Left renal cortex interstitium (tissue), 4 donors: ENCODE data around the gene RUVBL1. TPM values are rescaled to one million over a fixed set of nuclear protein-coding genes. Genes with fewer than 3 reads are reported as not detected.
A peak's percentile ranks its signal among the peaks of the same experiment; 100 is the strongest.

Source experiments
- DNase-seq, 4 donors: peaks; one replicate each; pipeline ENCODE4 v3.0.0-alpha.2; 2013; ENCODE audit warnings: low read depth in 4 of 4, low spot score in 2 of 4, missing footprints in 1 of 4
- polyA plus RNA-seq, 4 donors: library from polyadenylated mRNA; unstranded; fragments of 120-200 nt; gene quantifications; one replicate each; pipeline ENCODE4 v1.2.1, GENCODE V29; 2013; ENCODE audit not compliant: insufficient read length in 4 of 4

Gene RUVBL1
- polyA plus RNA-seq, 4 donors = 63.7 to 68.6 (median 68.1) TPM

GRCh38 chr3:128143496-128143895 lies 19.9 kb upstream of the RUVBL1 start:
- DNase-seq = no peak

DNA sequence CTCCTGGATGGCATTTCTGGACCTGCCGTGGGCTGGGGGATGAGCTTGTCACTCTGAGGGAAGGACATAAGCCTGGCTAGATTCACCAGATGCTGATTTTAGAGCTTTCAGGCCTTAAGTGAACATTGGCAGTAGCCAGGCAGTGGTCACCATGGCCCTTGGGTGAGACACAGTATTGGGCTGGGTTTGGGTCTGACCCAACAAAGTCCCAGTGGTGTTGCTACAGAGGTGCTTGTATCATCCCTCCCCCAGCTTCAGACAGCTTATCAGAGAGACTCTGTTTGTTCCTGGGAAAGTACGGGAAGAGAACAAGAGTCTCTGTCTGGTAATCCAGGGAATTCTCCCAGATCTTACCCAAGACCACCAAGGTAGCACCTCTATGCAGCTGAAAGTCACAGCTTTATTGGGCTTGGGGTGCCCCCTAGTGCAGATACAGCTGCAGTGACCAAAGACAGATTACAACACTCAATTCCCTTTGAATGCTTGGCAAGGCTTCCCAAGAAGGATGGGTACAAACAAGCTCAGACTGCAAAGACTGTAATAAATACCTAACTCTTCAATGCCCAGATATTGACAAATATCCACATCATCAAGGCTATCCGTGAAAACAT lies 9.8 kb upstream of the RUVBL1 start:
- no peak for DNase-seq

- no peak for DNase-seq
These were observed 8.5 kb upstream of the RUVBL1 start for GRCh38 chr3:128131897-128132646.

- no peak for DNase-seq
These were observed 4.6 kb upstream of the RUVBL1 start for GRCh38 chr3:128128251-128128650.

GRCh38 chr3:128127236-128127635 lies 3.6 kb upstream of the RUVBL1 start:
- DNase-seq = no peak

DNA sequence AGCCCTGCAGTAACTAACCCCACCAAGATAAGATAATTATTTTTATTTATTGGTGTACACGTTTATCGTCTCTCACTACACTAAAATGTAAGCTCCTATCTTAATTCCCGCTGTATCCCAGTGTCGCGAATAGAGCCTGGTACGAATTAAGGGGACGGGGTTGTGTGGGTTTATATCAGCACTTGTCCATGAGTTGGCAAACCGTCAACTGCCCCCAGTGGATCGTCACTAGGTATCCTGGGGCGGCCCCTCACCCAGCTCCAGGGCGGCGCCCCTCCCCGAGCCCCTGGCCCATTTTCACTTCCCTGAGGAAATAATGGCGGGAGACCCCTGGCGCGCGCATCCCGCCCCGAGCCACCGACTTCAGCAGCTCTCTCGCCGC lies 465 bp downstream of the RUVBL1 start:
- no peak for DNase-seq

- no peak for DNase-seq
These were observed 1.6 kb downstream of the RUVBL1 start for GRCh38 chr3:128122013-128122412.

GRCh38 chr3:128113817-128114794 lies 9.5 kb downstream of the RUVBL1 start:
- DNase-seq = no peak

GRCh38 chr3:128112357-128112968 lies 11.1 kb downstream of the RUVBL1 start:
- DNase-seq = no peak

DNA sequence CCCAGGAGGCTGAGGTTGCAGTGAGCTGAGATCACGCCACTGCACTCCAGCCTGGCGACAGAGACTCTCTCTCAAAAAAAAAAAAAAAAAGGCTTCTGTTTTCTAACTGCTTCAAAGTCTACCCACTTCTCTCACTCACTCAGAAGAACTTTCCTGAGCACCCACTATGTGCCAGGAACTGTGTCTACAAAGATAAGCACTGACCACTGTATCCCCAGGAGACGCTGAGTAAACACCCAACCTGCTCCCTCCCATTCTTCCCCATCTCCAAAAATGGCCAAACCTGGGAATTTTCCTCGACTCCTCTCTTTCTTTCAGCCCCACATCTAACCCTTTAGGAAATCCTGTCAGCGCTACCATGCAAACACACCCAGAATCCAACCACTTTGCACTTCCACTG lies 12.5 kb downstream of the RUVBL1 start:
- no peak for DNase-seq

- no peak for DNase-seq
These were observed 15.8 kb downstream of the RUVBL1 start for GRCh38 chr3:128107834-128108233.

DNA sequence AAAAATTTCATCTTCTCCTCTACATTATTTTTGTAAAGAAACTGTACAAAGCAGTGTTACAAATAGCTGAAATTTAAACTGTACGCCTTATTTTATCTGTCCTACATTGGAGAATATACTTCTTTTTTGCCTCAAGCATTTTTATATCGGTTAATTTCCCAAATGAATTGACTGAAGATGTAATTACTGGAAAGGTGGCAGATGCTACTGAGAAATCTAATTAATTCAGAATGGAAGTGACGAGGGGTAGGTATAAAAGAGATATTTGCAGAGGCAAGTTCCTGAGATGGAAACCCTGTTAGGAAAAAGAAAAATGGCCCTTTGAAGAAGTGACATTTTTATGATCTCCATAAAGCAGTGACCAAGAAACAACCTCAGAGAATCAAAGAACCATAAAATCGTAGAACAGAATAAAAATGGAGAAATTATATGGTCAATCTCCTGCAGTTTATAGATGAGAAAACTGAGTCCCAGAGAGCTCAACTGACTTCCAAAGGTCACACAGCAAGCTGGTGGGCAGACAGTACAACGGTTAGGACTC lies 20.4 kb downstream of the RUVBL1 start:
- no peak for DNase-seq

- no peak for DNase-seq
These were observed 23.0 kb downstream of the RUVBL1 start for GRCh38 chr3:128100638-128101037.

DNA sequence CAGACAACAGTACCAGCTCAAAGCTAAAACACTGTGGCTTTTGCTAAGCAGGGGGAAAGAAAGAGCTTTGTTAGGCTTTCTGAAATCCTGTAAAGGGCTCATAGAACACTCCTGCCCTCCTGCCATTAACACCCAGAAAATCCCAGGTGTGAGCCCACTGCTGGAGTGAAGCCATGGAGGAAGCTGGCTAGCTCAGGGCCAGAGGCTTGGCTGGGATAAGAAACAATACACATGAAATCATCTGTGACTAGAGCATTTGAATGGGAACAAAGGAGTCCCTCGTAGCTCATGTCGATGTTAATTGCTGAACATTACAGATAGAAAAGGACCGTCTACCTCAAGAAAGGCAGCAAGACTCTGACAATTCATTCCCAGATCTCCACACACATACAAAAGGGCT lies 23.5 kb downstream of the RUVBL1 start:
- no peak for DNase-seq

DNA sequence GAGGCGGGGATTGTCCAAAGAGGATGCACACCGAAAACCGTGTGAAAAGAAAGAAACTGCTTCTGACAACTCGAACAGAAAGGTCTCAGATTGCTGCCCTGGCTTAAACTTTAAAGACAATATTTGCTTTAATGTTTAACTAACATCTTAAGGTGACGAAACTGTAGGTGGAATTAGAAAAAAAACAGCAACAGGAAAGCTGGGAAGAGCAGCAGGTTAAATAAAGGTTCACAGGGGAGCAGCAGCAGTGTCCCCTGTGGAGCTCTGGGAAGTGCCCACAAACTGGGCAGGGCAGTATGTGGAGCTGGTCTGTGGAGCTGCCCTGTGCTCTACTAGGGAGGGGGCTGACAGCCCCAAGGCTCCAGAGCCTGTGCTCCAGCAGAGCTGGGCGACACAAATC lies 25.4 kb downstream of the RUVBL1 start:
- DNase-seq = no peak

DNA sequence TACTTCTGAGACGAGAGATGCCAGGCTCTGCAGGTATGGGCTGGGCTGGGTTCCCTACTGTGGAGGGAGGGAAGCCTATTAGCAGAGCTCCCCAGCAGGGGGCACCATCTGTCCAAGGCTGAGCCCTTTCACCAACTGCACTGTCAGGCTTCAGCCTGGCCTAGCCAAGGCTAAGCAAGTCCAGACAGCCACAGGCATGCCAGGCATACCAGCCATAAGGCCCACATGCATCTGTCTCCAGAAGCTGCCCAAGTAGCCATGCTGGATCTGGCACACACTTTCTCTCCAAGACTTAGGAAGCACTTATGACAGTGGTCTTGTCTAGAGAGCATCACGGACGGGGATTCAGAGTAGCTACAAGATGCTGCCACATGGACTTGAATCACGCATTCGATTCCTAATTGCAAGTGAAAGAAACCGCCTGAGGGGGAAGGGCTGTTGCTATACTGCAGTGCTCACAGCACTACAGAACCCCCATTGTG lies 28.3 kb downstream of the RUVBL1 start:
- DNase-seq = peak in 1 of 4 donors; percentile 56

GRCh38 chr3:128094295-128095151 lies 29.1 kb downstream of the RUVBL1 start:
- DNase-seq = no peak

DNA sequence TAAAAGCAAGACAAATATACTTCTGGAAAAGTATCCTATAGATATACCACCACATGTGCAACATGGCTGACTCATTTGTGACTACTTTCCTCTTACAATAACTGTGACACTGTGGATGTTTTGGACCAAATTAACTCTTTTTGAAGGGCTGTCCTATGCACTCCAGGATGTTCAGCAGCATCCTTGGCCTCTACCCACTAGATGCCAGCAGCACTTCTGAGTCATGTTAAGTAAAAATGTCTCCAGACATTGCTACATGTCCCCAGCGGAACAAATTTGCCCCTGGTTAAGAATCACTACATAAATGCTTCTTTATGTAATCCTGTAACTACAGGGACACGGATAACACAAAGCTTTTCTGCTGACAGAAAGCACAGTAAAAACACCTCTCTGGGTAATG lies 32.0 kb downstream of the RUVBL1 start:
- no peak for DNase-seq

- DNase-seq = no peak
These were observed 34.5 kb downstream of the RUVBL1 start for GRCh38 chr3:128089135-128089534.

DNA sequence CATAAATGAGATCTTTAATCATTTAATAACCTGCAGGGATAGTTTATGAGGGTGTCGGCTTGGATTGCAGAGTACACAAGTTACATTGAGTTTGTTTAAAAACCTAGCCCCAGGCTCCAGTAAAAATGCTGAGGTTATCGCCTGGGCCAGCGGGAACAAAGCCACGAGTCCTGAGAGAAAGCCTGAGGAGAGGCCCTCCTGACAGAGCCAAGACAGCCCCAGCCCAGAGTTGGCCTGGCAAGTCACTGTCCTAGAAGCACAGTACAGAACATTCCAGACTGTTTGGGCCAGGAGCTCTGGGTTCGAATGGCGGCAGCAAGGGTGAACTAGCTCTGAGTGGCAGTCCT lies 39.0 kb downstream of the RUVBL1 start:
- DNase-seq = no peak
